ENCODE results near the gene ADGRG3. TPM values are rescaled to one million over a fixed set of nuclear protein-coding genes. Genes with fewer than 3 reads are reported as not detected.
A peak's percentile ranks its signal among the peaks of the same experiment; 100 is the strongest.

Gene ADGRG3
- total and polyA plus RNA-seq, 2 of the 8 experiments (the other 6 are each of a cell fraction or from before 2014, with no cell fraction given): 0.28 to 0.98 TPM

DNA sequence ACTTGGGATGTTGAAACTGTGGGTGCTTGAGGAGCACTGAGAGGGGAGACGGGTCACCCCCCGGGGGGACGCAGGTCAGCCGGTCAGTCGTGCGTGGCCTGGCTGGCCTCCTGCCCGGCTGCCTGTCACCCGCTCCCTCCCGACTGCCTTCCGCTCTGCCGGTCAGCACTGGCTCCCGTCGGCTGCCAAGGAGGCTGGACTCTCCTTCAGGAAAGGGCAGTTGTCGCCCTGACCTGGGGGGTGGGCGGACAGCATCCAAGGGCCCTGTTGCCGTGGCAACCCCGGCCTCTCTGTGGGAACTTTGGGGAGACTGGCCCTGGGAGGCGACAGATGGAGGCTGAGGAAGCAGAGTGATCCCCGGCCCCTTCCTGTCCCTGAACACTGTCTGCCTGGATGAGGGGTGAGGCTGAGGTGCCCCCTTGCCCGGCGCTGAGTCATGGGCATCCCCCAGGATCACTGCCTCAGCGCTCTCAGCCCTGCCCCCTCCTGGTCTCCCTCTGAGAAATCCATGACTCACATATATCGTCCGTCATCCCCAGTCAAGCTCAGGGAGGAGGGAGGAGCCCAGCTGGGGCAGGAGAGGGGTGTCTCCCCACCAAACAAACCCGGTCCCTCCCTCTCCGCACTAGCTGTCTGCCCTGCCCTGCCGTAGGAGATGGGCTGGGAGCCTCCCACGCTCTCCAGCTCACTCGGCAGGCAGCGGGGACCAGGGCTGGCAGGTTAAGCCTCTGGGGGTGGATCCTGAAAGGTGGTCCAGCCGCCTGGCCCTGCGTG lies 39.9 kb upstream of the ADGRG3 start, which contains the start of gene ADGRG1:
ADGRG1 (plus strand) TSS at position 623 of the 774 bp plus-strand sequence. CDS start 21,658 bp downstream, outside the sequence.
- Histone ChIP-seq H2BK20ac (ENCODE audit: low read length) (0 out of 2 replicates have a peak within 1 kb of the TSS, but pooled peaks have one; percentile 72), H2BK15ac (ENCODE audit: low read length) (peak within 1 kb of the TSS; percentile 95; the same call in 1 of the 2 replicates), H4K8ac (ENCODE audit: extremely low read depth, insufficient read depth, low read length) (no peak within 1 kb of the TSS; the same call in 1 of the 2 replicates), H2BK12ac (ENCODE audit: low read depth, low read length) (peak within 1 kb of the TSS; percentile 94; the same call in 1 of the 2 replicates), H3K4me3 (ENCODE audit: extremely low read depth in 1 of 4, insufficient read depth in 2 of 4, low read depth in 3 of 4, low read length in 4 of 4) (peak within 1 kb of the TSS in 1 of 4 experiments; percentile 49; a peak in 2 of 8 replicates), H3K9ac (replicated peaks in 1 of 4; ENCODE audit: extremely low read depth in 1 of 4, low read depth in 3 of 4, low read length in 3 of 4) (peak within 1 kb of the TSS in 2 of 4 experiments; percentile 15 to 33; a peak in 1 of 7 replicates), H3K79me2 (ENCODE audit: control insufficient read depth in 1 of 2, insufficient read depth in 2 of 2, low read length in 2 of 2) (no peaks in the 10 kb centered on the region), H2BK5ac (ENCODE audit: low read depth, low read length) (peak within 1 kb of the TSS; percentile 66; the same call in 1 of the 2 replicates), H4K20me1 (replicated peaks in 1 of 2; ENCODE audit: control insufficient read depth in 1 of 2, insufficient read depth in 2 of 2, low read length in 2 of 2) (peaks cover 0 to 4% of the 10 kb centered on the region in 2 experiments), H3K4me1 (replicated peaks in 1 of 4; ENCODE audit: control insufficient read depth in 3 of 4, insufficient read depth in 4 of 4, low read length in 3 of 4) (peaks cover 0 to 21% (median 15%) of the 10 kb centered on the region in 4 experiments; a peak in 6 of 7 replicates), H3K79me1 (ENCODE audit: low read depth, low read length) (no peaks in the 10 kb centered on the region), H4K5ac (ENCODE audit: insufficient read length, low read depth, low read length) (peak within 1 kb of the TSS; percentile 35), H3K27me3 (replicated peaks in 1 of 4; ENCODE audit: control insufficient read depth in 3 of 4, extremely low read depth in 1 of 4, insufficient read depth in 3 of 4, low read length in 3 of 4) (peaks cover 0 to 2% (median 0%) of the 10 kb centered on the region in 4 experiments; a peak in 2 of 7 replicates), H3K4me2 (ENCODE audit: insufficient read depth in 1 of 2, low read depth in 2 of 2, low read length in 2 of 2) (peak within 1 kb of the TSS; percentile 49 to 68), H2BK120ac (replicated peaks; ENCODE audit: low read depth, low read length) (no peak within 1 kb of the TSS), H2AFZ (ENCODE audit: low read length) (0 out of 2 replicates have a peak within 1 kb of the TSS, but pooled peaks have one; percentile 3), H3K9me3 (ENCODE audit: insufficient read depth in 2 of 2, low read depth in 1 of 2, low read length in 1 of 2) (no peaks in the 10 kb centered on the region), H3K14ac (ENCODE audit: insufficient read length) (no peak within 1 kb of the TSS), H3K18ac (ENCODE audit: extremely low read depth, low read length) (no peak within 1 kb of the TSS; the same call in none of the 2 replicates), H3K27ac (ENCODE audit: low read depth, low read length) (no peak within 1 kb of the TSS), H4K91ac (replicated peaks; ENCODE audit: insufficient read length, low read length) (peak within 1 kb of the TSS; percentile 92), H3K56ac (replicated peaks; ENCODE audit: insufficient read length, low read depth, low read length) (peak within 1 kb of the TSS; percentile 37), H3K23ac (ENCODE audit: insufficient read length) (no peak within 1 kb of the TSS), H3K23me2 (ENCODE audit: low read depth, low read length) (peaks cover 4% of the 10 kb centered on the region; the same call in 1 of the 2 replicates), H3K4ac (replicated peaks; ENCODE audit: insufficient read length, low read depth, low read length) (peak within 1 kb of the TSS; percentile 87), H3K36me3 (ENCODE audit: control insufficient read depth in 2 of 4, insufficient read depth in 4 of 4, low read length in 3 of 4) (no peaks in the 10 kb centered on the region), H2AK5ac (ENCODE audit: low read depth, low read length) (peak within 1 kb of the TSS; percentile 99; the same call in 1 of the 2 replicates)
- DNase-seq (ENCODE audit: low read depth in 1 of 2, low spot score in 2 of 2): peak; percentile 65 to 72
- ChIA-PET CTCF (ENCODE audit: partially characterized antibody) (interaction anchor here (1.0 to 10.1 kb wide), 12 partner anchors 9 to 129 kb away, joined by 3 to 79 read pairs (median 6); no protein-coding TSS in a partner anchor), POLR2A (ENCODE audit: partially characterized antibody) (interaction anchor here (2.2 to 3.4 kb wide), 2 partner anchors 10 to 17 kb away, joined by 6 to 11 read pairs; no protein-coding TSS in a partner anchor)
- peak; percentile 19 for FAIRE-seq
- WGBS, 2 experiments (ENCODE audit: extremely low coverage in 1 of 2, insufficient coverage in 1 of 2, insufficient read length in 1 of 2, insufficient replicate concordance in 2 of 2, low coverage in 1 of 2, low lambda C conversion rate in 2 of 2, missing lambda C conversion rate in 1 of 2): 37% methylated on average over 30 of the region's 32 CpGs; no CpG with 5 or more reads in 1 of the 2 experiments
- TF ChIP-seq POU5F1 (IDR thresholded peaks at IDR 0.05; ENCODE audit: low read depth, low read length) (no peak), RXRA (IDR thresholded peaks at IDR 0.05; ENCODE audit: insufficient read depth, low read depth, low read length) (no peak), E2F6 (IDR thresholded peaks at IDR 0.05) (no peak), MAX (IDR thresholded peaks at IDR 0.05) (no peak), ZNF274 (IDR thresholded peaks at IDR 0.05; ENCODE audit: borderline replicate concordance, extremely low read depth, low read length) (no peak), CEBPB (IDR thresholded peaks at IDR 0.05; ENCODE audit: low read depth, low read length) (no peak), TAF1 (IDR thresholded peaks at IDR 0.05; ENCODE audit: low read depth, low read length) (no peak)
- TF ChIP-seq, protein P1, sequence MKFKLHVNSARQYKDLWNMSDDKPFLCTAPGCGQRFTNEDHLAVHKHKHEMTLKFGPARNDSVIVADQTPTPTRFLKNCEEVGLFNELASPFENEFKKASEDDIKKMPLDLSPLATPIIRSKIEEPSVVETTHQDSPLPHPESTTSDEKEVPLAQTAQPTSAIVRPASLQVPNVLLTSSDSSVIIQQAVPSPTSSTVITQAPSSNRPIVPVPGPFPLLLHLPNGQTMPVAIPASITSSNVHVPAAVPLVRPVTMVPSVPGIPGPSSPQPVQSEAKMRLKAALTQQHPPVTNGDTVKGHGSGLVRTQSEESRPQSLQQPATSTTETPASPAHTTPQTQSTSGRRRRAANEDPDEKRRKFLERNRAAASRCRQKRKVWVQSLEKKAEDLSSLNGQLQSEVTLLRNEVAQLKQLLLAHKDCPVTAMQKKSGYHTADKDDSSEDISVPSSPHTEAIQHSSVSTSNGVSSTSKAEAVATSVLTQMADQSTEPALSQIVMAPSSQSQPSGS (IDR thresholded peaks at IDR 0.05; ENCODE audit: low read length): no peak
